Endothelial cell of umbilical vein (primary cell): ENCODE data around the gene CLTCL1. TPM values are rescaled to one million over a fixed set of nuclear protein-coding genes. Genes with fewer than 3 reads are reported as not detected.

ENCODE experiments used
- BruUV-seq: library from RNA; stranded (reverse); fragments of 400-500 nt; replicated peaks from 2 replicates; lab custom pipeline; 2021; lab: Mats Ljungman, UMichigan
- CTCF ChIA-PET: fragments of 300-600, 350-600 bp; sonication (Branson Sonifier 250); formaldehyde crosslinking; loops from one replicate; lab custom pipeline; 2021; ENCODE audit warnings: antibody characterized with exemption, inconsistent platforms; lab: Charles Lee
- POLR2A ChIA-PET: fragments of 300-600, 350-600 bp; sonication (Branson Sonifier 250); formaldehyde crosslinking; loops from one replicate; lab custom pipeline; 2021; ENCODE audit warnings: antibody characterized with exemption, inconsistent platforms; lab: Charles Lee
- DNase-seq: peaks from one replicate; pipeline ENCODE4 v3.0.0-alpha.2; 2011; ENCODE audit warnings: low read depth, low spot score
- FAIRE-seq: peaks from 2 replicates; lab custom pipeline; 2011; peaks lifted over from hg19 to GRCh38; lab: Jason Lieb, UNC
- H2AFZ ChIP-seq: 2 replicates; pipeline ENCODE4 v1.6.0; 2012; ENCODE audit warnings: low read depth, low read length, control low read depth, inconsistent platforms
- H3K27ac ChIP-seq: 2 replicates; pipeline ENCODE4 v1.5.1; 2011; ENCODE audit warnings: low read depth, mild to moderate bottlenecking, control low read depth, low read length, moderate library complexity; ENCODE audit not compliant: insufficient read depth
- H3K27me3 ChIP-seq, 2 experiments: 2 replicates each; pipeline versions ENCODE4 v1.6.0 to v1.6.1; 2011; ENCODE audit warnings: low read length in 2 of 2, mixed read lengths in 1 of 2; ENCODE audit not compliant: control insufficient read depth in 2 of 2, insufficient read depth in 2 of 2
- H3K36me3 ChIP-seq, 2 experiments: 2 replicates in 1 of 2; 3 replicates in 1 of 2; pipeline ENCODE4 v1.5.1; 2011; ENCODE audit warnings: low read length in 2 of 2, mild to moderate bottlenecking in 1 of 2, moderate library complexity in 1 of 2; ENCODE audit not compliant: control insufficient read depth in 2 of 2, insufficient read depth in 2 of 2; ENCODE audit errors: extremely low read depth in 1 of 2
- H3K4me1 ChIP-seq: 3 replicates; pipeline ENCODE4 v1.5.1; 2011; ENCODE audit warnings: mild to moderate bottlenecking, low read length; ENCODE audit not compliant: control insufficient read depth, insufficient read depth; ENCODE audit errors: extremely low read depth
- H3K4me2 ChIP-seq: 2 replicates; pipeline ENCODE4 v1.6.1; 2011; ENCODE audit warnings: low read length, control low read depth, mixed read lengths; ENCODE audit not compliant: insufficient read depth
- H3K4me3 ChIP-seq, 3 experiments: fragments of 200-600 bp in 1 of 3; sonication (generic), shearing (Covaris generic) in 1 of 3; replicated peaks in 1 of 3; 2 replicates each; pipeline ENCODE4 v1.5.1; 2011 to 2016; ENCODE audit warnings: control low read depth in 3 of 3, low read length in 3 of 3, mild to moderate bottlenecking in 2 of 3, inconsistent platforms in 1 of 3, low read depth in 1 of 3, moderate library complexity in 1 of 3; ENCODE audit not compliant: insufficient read depth in 1 of 3
- H3K79me2 ChIP-seq: 2 replicates; pipeline ENCODE4 v1.6.0; 2012; ENCODE audit warnings: low read length, inconsistent platforms; ENCODE audit not compliant: control insufficient read depth, insufficient read depth
- H3K9ac ChIP-seq: replicated peaks from 2 replicates; pipeline ENCODE3; 2011; ENCODE audit warnings: low read length, control low read depth; ENCODE audit not compliant: insufficient read depth; ENCODE audit errors: extremely low read depth
- H3K9me1 ChIP-seq: replicated peaks from 3 replicates; pipeline ENCODE4 v1.6.0; 2011; ENCODE audit warnings: mild to moderate bottlenecking, low read length; ENCODE audit not compliant: control insufficient read depth, insufficient read depth; ENCODE audit errors: extremely low read depth
- H3K9me3 ChIP-seq: replicated peaks from 2 replicates; pipeline ENCODE4 v1.5.1; 2012; ENCODE audit warnings: low read length, inconsistent platforms; ENCODE audit not compliant: control insufficient read depth, insufficient read depth
- H4K20me1 ChIP-seq: replicated peaks from 2 replicates; pipeline ENCODE3; 2011; ENCODE audit warnings: mild to moderate bottlenecking, low read length; ENCODE audit not compliant: control insufficient read depth, insufficient read depth; ENCODE audit errors: extremely low read depth
- MYC ChIP-seq: IDR thresholded peaks from one replicate; pipeline ENCODE4 v1.6.1; 2011; ENCODE audit warnings: mild to moderate bottlenecking, low read depth, low read length
- POLR2A ChIP-seq: IDR thresholded peaks from 2 replicates; pipeline ENCODE4 v1.6.1; 2012; ENCODE audit warnings: low read depth, mild to moderate bottlenecking, control low read depth, low read length
- dilution Hi-C: fragments of 300-500 bp; cut with MboI; formaldehyde crosslinking; loops from one replicate; pipeline ENCODE4 v1.15.0; 2019; ENCODE audit warnings: low sequenced_read_pairs; ENCODE audit not compliant: extremely low pct_ligation_motif_present
- intact Hi-C: fragments of 100-400 bp; cut with micrococcal nuclease; formaldehyde crosslinking; loops from one replicate; pipeline ENCODE4 v1.10.0; 2022
- polyA plus RNA-seq, 4 experiments: library from polyadenylated mRNA; depleted of rRNA in 3 of 4; stranded (reverse) in 3 of 4; unstranded in 1 of 4; fragments of >200 nt; gene quantifications; 2 replicates each; pipeline versions ENCODE4 v1.2.1 to v1.2.3, GENCODE V29; 2011 to 2012; ENCODE audit warnings: missing spikeins in 1 of 4
- total RNA-seq: library from RNA; stranded (reverse); gene quantifications from 2 replicates; pipeline ENCODE4 v1.2.3, GENCODE V29; 2021

The CLTCL1 gene
- total and polyA plus RNA-seq, 2 donors (not counting 3 experiments of a cell fraction or from before 2014, with no cell fraction given), result 5.0 to 6.2 TPM

DNA sequence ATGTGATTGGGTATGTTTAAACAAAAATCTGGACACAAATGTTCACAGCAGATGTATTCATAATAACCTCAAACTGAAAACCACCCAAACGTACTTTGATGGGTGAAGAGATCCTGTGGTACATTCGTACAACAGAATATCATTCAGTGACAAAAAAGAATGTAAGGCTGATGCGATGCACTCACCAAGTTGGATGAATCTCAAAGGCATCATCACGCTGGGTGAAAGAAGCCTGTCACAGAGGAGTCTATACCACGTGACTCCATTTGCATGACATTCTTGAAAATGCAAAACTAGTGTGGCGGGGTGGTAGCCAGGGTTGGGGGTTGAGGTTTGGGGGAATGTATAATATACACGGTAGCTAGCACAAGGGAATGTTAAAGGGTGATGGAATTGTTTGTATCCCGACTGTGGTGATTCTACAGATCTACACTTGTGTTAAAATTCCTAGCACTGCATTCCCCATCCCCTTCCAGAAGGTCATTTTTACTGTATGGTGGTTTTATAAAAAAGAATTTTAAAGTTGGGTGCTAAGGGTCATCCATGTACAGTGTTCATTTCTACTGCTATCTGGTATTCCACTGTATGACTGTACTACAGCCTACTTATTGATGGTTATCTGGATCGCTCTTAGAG is 78.0 kb downstream of the CLTCL1 start:
- ChIA-PET POLR2A (no interaction called here), CTCF (interaction anchor here (0.9 kb wide), 1 partner anchor 10 kb away, joined by 3 read pairs; no protein-coding TSS in a partner anchor)
- dilution Hi-C loops (no loop called here), intact Hi-C loops (no loop called here)
- no peak for TF ChIP-seq POLR2A
- no peak for TF ChIP-seq MYC
- Histone ChIP-seq H3K4me1 (no peaks in the 10 kb centered on the region), H3K9ac (no peak overlapping the region), H3K79me2 (no peaks in the 10 kb centered on the region), H3K4me3 (no peak overlapping the region), H4K20me1 (no peaks in the 10 kb centered on the region), H3K4me2 (no peak overlapping the region), H3K9me3 (no peaks in the 10 kb centered on the region), H3K36me3 (peaks cover 0 to 7% of the 10 kb centered on the region in 2 experiments), H3K27me3 (no peaks in the 10 kb centered on the region), H3K9me1 (no peaks in the 10 kb centered on the region), H3K27ac (no peak overlapping the region), H2AFZ (no peak overlapping the region)
- FAIRE-seq, result no peak
- DNase-seq, result no peak
- no TSS peak for BruUV-seq

DNA sequence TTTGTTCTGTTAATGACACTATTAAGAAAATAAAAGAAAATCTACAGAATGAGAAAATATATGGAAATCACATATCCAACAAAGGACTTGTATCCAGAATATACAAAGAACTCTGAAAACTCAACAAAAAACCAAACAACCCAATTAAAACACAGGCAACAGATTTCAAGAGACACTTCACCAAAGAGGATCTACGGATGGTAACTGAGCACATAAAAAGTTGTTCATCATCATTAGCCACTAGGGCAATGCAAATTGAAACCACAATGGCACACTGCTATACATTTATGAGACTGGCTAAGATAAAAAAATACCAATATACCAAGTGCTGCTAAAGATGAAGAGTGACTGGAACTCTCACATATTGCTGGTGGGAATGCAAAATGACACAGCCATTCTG is 78.5 kb downstream of the CLTCL1 start:
- no peak for TF ChIP-seq POLR2A
- Histone ChIP-seq H3K4me3 (no peak overlapping the region), H3K9me3 (no peaks in the 10 kb centered on the region), H4K20me1 (no peaks in the 10 kb centered on the region), H3K9me1 (no peaks in the 10 kb centered on the region), H3K4me2 (no peak overlapping the region), H2AFZ (no peak overlapping the region), H3K79me2 (no peaks in the 10 kb centered on the region), H3K36me3 (peaks cover 0 to 7% of the 10 kb centered on the region in 2 experiments), H3K9ac (no peak overlapping the region), H3K27me3 (no peaks in the 10 kb centered on the region), H3K27ac (no peak overlapping the region), H3K4me1 (no peaks in the 10 kb centered on the region)
- FAIRE-seq (no peak), DNase-seq (no peak)
- intact Hi-C loops (no loop called here), dilution Hi-C loops (no loop called here)
- POLR2A ChIA-PET, result no interaction called here
- CTCF ChIA-PET, result no interaction called here
- no TSS peak for BruUV-seq
